GM19467 (cell line): ENCODE data around the gene ENOX1.
"Not testable (repeated sequence)": the region's sequence is repeated elsewhere in the genome, so short reads cannot be mapped to it uniquely, and the experiment has no call there.

Source experiments
- ATAC-seq: cut with Tn5 transposase; IDR thresholded peaks from one replicate; pipeline ENCODE4 v1.9.1; 2021; ENCODE audit warnings: mild to moderate bottlenecking, moderate library complexity; ENCODE audit not compliant: unreplicated experiment

ENOX1 gene

DNA sequence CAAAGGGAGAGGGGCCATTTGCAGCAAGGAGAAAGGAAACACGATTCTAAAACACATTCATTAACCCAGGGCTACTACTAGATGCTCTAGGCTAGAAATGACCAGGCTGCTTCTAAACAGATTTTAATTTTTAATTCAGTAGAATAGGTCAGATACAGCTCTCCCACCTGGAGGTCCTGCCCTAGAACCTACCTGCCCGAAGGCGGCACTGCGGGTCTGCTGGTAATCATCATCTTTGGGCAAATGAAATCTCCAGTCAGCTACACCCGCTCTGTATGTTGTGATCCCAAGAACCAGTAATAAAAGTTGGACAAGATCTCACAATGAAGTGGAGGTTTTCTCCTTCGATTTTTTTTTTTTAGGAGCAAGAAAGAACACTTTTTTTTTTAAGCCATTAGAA, 345.3 kb downstream of the ENOX1 start:
- ATAC-seq = no peak

DNA sequence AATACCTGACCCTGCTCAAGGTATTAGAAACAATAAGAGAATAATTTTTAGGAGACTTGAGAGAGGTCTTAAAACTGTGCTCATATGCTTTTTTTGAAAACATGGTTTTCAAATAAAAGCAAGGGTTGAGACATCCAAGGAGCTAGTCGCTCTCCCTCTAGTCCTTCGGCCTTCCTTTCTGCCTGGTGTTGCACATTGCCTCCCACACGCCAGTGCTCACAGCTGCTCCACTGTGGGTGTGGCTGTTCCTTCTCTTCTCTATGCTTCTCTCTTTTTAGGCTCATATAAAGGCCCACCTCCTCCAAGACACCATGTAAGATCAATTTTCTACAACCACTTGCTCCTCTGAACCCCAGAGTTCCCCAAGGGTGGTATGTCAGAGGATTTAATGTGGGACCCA, 352.6 kb downstream of the ENOX1 start:
- no peak for ATAC-seq

GRCh38 chr13:43433691-43434141, 353.1 kb downstream of the ENOX1 start:
- ATAC-seq = no peak

DNA sequence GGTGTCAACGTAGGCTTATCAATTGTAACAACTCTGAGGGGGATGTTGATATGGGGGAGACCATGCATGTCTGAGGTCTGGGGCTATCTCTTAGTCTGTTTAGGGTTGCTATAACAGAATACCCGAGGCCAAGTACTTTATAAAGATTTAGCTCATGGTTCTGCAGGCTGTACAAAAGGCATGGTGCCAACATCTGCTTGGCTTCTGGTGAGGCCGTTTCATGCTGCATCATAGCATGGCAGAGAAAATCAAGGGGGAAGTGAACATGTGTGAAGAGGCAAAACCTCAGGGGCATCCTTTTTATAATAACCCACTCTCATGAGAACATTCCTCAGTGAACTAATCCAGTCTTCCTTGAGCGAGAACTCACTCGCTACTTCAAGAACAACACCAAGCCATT, 353.8 kb downstream of the ENOX1 start:
- ATAC-seq = no peak

DNA sequence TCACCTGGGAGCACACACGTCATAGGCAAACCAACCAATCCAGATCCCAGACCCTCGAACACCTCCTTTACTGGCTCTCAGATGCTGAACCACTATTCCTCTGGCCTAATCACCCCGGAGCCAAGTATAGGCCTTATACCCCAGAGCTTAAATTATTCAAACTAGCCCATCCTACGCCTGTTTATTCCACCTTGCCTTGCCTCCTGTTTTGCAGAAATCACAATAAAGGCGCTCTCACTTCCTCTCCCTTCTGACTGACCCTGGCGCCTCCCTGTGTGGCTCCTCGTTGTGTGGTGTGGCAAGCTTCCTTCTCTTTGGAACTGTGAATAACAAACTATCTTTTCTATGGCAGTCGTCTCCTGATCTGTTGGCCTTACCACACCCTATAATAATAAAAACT, 354.9 kb downstream of the ENOX1 start:
- no peak for ATAC-seq

DNA sequence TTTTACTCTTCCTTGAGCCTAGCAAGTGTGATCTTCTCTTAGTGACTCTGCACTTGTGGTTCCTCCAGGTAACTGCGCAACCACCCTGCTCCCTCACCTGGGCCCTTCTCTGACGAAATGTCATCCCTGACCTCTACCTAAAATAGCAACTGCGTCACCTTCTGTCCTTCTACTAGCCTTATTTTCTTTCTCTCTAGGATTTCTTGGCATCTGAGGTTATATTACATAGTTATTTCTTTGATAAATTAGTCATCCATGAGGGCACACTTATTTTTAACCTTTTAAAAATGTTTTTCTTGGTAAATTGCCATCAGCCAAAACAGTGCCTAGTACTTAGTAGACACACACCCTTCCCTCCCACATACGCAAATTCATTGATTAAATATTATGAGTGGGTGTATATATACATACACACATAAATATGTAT, 355.5 kb downstream of the ENOX1 start:
- ATAC-seq = no peak

GRCh38 chr13:43428545-43429296, 358.1 kb downstream of the ENOX1 start:
- ATAC-seq = no peak

- ATAC-seq = no peak
These were observed 360.4 kb downstream of the ENOX1 start for GRCh38 chr13:43426355-43426754.

DNA sequence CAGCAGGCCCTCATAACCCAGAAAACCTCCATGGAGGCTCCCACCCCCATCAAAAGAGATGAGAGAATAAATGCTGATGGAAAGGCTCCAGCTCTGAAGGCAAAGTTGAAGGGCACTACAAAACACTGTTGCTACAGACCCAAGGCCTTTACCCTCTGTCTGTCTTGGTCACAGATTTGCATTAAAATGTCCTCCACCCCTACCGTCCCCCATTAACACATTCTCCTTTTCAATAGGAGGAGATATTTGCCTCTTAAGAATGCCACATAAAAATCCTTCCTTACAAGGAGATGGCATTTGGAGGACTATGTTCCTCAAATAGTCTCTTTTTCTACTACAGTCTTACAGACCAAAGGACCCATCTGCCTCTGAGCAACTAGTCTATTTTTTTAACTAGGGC, 361.5 kb downstream of the ENOX1 start:
- no peak for ATAC-seq

- ATAC-seq = no peak
These were observed 362.4 kb downstream of the ENOX1 start for GRCh38 chr13:43424412-43424811.

- ATAC-seq = no peak
These were observed 364.7 kb downstream of the ENOX1 start for GRCh38 chr13:43422116-43422515.

GRCh38 chr13:43416842-43417241, 369.9 kb downstream of the ENOX1 start:
- not testable (repeated sequence) for ATAC-seq

- ATAC-seq = not testable (repeated sequence)
These were observed 370.4 kb downstream of the ENOX1 start for GRCh38 chr13:43416408-43416807.

- ATAC-seq = not testable (repeated sequence)
These were observed 370.8 kb downstream of the ENOX1 start for GRCh38 chr13:43415903-43416391.

GRCh38 chr13:43414111-43414510, 372.7 kb downstream of the ENOX1 start:
- ATAC-seq = no peak

DNA sequence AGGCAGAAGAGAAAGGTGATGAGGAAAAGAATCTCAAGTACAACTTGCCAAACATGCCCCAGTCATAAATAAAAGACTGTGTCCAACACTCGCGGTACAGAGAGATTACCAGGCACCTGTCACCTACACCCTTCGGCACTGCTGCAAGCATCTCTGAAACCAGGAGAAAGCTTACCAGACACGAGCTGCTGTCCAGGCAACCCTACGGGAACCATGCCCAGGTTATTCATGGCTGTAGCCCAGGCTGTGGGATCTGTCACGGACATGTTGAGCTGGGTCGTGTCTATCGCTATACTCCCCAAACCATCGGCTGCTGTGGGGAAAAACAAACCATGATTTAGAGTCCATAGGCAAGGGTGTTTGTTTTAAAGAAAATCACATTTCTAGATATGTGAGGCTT, 375.0 kb downstream of the ENOX1 start:
- ATAC-seq = no peak

- no peak for ATAC-seq
These were observed 375.6 kb downstream of the ENOX1 start for GRCh38 chr13:43411211-43411610.

GRCh38 chr13:43408274-43408673, 378.5 kb downstream of the ENOX1 start:
- ATAC-seq = no peak

- no peak for ATAC-seq
These were observed 379.7 kb downstream of the ENOX1 start for GRCh38 chr13:43407023-43407581.

GRCh38 chr13:43405457-43405856, 381.3 kb downstream of the ENOX1 start:
- ATAC-seq = no peak

- no peak for ATAC-seq
These were observed 384.4 kb downstream of the ENOX1 start for GRCh38 chr13:43402380-43402779.

GRCh38 chr13:43401361-43401760, 385.4 kb downstream of the ENOX1 start:
- ATAC-seq = no peak
